Measurements from ENCODE around the gene TSNAXIP1. TPM values are rescaled to one million over a fixed set of nuclear protein-coding genes. Genes with fewer than 3 reads are reported as not detected.
A peak's percentile ranks its signal among the peaks of the same experiment; 100 is the strongest.

Gene TSNAXIP1
- total and polyA plus RNA-seq, 8 donors, result 0.25 to 11.1 (median 1.0) TPM

DNA sequence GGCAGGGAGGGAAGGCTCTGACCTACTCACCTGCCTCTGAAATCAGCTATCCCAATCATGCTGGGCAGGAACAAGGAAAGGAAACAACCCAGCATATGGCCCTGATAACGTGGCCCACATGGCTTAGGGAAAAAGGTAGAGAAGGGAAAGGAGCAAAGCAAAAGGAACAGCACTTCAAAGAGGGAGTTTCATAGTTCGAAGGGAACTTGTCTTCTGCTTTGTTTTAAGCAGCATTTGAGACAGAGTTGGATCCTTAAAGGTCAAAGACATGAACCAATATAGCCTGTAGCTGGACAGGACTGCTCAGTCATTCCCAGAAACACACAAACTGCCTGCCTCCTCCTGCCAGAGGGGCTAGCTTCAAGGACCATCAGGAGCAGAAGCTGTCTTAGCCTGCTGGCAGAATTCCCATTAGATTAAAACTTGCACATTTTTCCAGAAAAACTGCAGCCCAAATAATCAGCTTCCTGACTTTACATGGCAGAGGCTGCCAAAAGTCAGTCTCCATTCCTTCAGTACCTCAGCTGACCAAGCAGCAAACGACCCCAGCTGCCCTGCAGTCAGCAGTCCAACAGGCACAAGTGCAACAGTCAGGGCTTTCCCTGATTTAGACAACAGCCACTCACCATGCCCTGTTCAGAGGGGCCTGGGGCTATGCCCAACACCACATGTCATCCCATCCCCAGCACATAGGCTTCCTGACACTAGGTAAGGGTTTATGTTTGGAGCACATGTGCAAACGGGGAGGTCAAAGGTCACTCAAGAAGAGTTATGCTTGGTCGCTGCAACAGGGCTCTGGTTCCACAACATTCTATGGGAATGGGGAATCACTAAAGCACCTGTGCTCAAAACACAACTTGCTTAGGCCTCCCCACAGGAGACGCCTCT, 32.9 kb upstream of the TSNAXIP1 start:
- 38 to 39% methylated on average over 6 of the region's 6 CpGs for WGBS, 2 donors
- DNase-seq, result peak in 2 of 6 donors; percentile 7 to 13
- no peaks in the 10 kb centered on the region for H3K9me3 ChIP-seq
- ATAC-seq, result peak; percentile 29 to 60 (median 54)
- peaks cover 8 to 19% (median 17%) of the 10 kb centered on the region in 3 donors for H3K4me1 ChIP-seq
- no peak overlapping the region for H3K4me3 ChIP-seq
- H3K27ac ChIP-seq, result peak overlapping the region in 2 of 4 donors; percentile 5 to 31
- H3K27me3 ChIP-seq, result no peaks in the 10 kb centered on the region
- FAIRE-seq, result no peak
- no peaks in the 10 kb centered on the region for H3K36me3 ChIP-seq
- TF ChIP-seq, protein P1, sequence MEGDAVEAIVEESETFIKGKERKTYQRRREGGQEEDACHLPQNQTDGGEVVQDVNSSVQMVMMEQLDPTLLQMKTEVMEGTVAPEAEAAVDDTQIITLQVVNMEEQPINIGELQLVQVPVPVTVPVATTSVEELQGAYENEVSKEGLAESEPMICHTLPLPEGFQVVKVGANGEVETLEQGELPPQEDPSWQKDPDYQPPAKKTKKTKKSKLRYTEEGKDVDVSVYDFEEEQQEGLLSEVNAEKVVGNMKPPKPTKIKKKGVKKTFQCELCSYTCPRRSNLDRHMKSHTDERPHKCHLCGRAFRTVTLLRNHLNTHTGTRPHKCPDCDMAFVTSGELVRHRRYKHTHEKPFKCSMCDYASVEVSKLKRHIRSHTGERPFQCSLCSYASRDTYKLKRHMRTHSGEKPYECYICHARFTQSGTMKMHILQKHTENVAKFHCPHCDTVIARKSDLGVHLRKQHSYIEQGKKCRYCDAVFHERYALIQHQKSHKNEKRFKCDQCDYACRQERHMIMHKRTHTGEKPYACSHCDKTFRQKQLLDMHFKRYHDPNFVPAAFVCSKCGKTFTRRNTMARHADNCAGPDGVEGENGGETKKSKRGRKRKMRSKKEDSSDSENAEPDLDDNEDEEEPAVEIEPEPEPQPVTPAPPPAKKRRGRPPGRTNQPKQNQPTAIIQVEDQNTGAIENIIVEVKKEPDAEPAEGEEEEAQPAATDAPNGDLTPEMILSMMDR (IDR thresholded peaks at IDR 0.05), result no peak
- intact Hi-C loops (cut with DNase I), result no loop called here

DNA sequence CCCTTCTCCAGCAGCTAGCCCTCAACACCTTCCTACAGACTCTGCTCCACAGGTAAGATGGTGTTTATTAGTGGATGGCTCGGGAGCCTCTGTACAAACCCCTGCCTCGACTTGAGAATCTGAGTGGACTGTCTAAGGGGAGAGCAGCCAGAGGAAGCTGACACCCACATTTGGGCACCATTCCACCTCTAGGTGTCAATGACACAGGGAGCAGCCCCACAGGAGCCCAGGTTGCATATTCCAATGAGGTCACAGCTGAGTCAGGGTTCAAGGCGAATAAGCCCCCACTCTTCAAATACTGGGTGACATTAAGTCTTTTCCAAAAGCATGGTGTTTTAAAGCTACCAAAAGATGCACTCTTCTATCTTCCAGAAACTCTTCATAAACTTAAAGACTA, 32.2 kb upstream of the TSNAXIP1 start:
- ATAC-seq (peak in 1 of 4 donors; percentile 4), DNase-seq (no peak), FAIRE-seq (no peak)
- 81 to 82% methylated on average over 3 of the region's 3 CpGs for WGBS, 2 donors
- TF ChIP-seq, protein P1 (IDR thresholded peaks at IDR 0.05), result no peak
- H3K4me1 ChIP-seq, result peaks cover 12 to 21% (median 19%) of the 10 kb centered on the region in 3 donors
- no peak overlapping the region for H3K4me3 ChIP-seq
- intact Hi-C loops (cut with DNase I), result no loop called here
- H3K9me3 ChIP-seq, result no peaks in the 10 kb centered on the region
- H3K36me3 ChIP-seq, result no peaks in the 10 kb centered on the region
- no peaks in the 10 kb centered on the region for H3K27me3 ChIP-seq
- H3K27ac ChIP-seq, result peak overlapping the region in 2 of 4 donors; percentile 5 to 31

DNA sequence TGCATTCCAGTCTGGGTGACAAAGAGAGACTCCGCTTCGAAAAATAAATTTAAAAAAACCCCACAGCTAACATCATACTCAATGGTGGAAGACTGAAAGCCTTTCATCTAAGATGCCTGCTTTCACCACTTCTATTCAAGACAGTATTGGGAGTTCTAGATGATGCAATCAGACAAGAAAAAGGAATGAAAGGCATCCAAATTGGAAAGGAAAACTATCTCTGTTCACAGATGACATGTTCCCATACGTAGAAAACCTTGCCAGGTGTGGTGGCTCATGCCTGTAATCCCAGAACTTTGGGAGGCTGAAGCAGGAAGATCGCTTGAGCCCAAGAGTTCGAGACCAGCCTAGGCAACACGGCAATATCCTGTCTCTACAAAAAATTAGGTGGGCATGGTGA, 31.4 kb upstream of the TSNAXIP1 start:
- intact Hi-C loops (cut with DNase I), result no loop called here
- no peak overlapping the region for H3K27ac ChIP-seq
- H3K9me3 ChIP-seq, result no peaks in the 10 kb centered on the region
- no peak overlapping the region for H3K4me3 ChIP-seq
- TF ChIP-seq, protein P1 (IDR thresholded peaks at IDR 0.05), result no peak
- no peak for ATAC-seq
- WGBS, 2 donors, result 94 to 98% methylated on average over 6 of the region's 6 CpGs
- no peaks in the 10 kb centered on the region for H3K27me3 ChIP-seq
- H3K4me1 ChIP-seq, result peaks cover 13 to 28% (median 19%) of the 10 kb centered on the region in 3 donors
- FAIRE-seq, result no peak
- DNase-seq, result no peak
- no peaks in the 10 kb centered on the region for H3K36me3 ChIP-seq

DNA sequence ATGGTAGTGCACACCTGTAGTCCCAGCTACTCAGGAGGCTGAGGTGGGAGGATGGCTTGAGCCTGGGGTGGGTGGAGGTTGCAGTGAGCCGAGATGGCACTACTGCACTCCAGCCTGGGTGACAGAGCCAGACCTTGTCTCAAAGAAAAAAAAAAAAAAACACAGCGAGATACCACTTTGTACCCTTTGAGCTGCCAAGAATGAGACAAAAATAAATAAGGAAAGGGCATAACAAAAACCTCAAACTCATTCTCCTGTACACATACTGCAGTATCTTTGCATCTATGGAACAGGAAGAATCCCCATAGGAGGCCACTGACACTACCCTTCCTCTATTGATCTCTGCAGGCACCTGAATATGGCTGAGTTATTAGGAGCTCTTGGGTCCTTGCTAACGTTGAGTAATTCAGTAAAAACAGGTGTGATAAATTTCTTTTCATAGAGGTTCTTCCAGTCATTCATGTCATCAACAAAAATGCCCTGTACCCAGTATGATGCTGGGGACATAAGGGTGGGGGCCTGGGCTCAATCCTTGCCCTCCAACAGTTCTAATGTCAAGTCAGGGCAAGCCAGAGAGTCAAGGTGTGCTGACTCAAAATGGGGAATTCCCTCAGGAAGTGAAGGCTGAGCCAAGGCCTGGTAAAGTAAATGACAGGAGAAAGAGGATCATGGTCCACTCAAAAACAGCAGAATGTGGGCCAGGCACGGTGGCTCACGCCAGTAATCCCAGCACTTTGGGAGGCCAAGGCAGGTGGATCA, 27.3 kb upstream of the TSNAXIP1 start:
- no peak for DNase-seq
- FAIRE-seq, result no peak
- no peaks in the 10 kb centered on the region for H3K27me3 ChIP-seq
- H3K27ac ChIP-seq, result no peak overlapping the region
- WGBS, 2 donors, result 49 to 50% methylated on average over 5 of the region's 5 CpGs
- no peaks in the 10 kb centered on the region for H3K9me3 ChIP-seq
- TF ChIP-seq, protein P1 (IDR thresholded peaks at IDR 0.05), result no peak
- no peak overlapping the region for H3K4me3 ChIP-seq
- intact Hi-C loops (cut with DNase I), result no loop called here
- peaks cover 11 to 24% (median 12%) of the 10 kb centered on the region in 3 donors for H3K4me1 ChIP-seq
- H3K36me3 ChIP-seq, result no peaks in the 10 kb centered on the region
- peak; percentile 44 to 81 (median 62) for ATAC-seq
